22Rv1 (cell line): ENCODE measurements around the gene OR5B17.

Experiments used
- CTCF ChIP-seq: fragments of 450-650 bp; IDR thresholded peaks from 2 replicates; pipeline ENCODE4 v1.5.1; 2017; ENCODE audit warnings: mild to moderate bottlenecking
- ZFX ChIP-seq: fragments of 450-650 bp; IDR thresholded peaks from 2 replicates; pipeline ENCODE4 v1.6.1; 2017; ENCODE audit warnings: antibody characterized with exemption, borderline replicate concordance

- no peak for TF ChIP-seq CTCF
- no peak for TF ChIP-seq ZFX
Observed at GRCh38 chr11:58391879-58392278, 33.0 kb upstream of the OR5B17 start.
